Smooth muscle cell of the brain vasculature (primary cell): ENCODE measurements around the gene PREX1.
"Not testable (repeated sequence)": the region's sequence is repeated elsewhere in the genome, so short reads cannot be mapped to it uniquely, and the experiment has no call there.

ENCODE experiments used
- DNase-seq: peaks from one replicate; pipeline ENCODE4 v3.0.0-alpha.2; 2012; ENCODE audit warnings: low read depth, low spot score

PREX1 gene

DNA sequence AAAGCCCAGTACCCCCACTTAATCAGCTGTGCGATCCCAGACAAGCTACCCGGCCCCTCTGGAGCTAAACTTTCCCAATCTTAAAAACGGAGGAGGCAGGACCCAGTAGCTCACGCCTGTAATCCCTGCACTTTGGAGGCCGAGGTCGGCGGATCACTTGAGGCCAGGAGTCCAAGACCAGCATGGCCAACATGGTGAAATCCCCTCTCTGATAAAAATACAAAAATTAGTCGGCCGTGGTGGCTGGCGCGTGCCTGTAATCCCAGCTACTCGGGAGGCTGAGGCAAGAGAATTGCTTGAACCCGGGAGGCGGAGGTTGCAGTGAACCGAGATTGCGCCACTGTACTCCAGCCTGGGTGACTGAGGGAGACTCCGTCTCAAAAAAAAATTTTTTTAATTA is 1.3 kb downstream of the PREX1 start:
- DNase-seq: not testable (repeated sequence)

DNA sequence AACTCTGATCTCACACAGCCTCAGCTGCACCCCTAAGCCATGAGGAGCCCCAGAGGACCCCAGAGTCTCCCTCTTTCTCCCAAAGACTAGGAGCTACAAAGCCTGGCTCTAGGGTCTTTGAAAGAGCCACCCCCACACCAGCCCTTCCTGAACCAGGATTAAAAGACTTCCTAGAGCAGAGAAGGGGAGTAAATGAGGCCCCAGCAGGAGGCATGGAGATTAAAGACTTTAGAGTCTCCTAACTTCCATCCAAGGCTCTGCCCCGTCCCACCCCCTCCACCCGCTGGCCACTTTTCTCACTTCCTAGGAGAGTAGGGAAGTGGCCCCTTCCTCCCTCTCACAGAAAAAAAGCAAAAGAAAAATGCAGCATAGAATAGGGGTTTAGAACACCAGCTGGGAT is 1.7 kb downstream of the PREX1 start:
- DNase-seq: no peak

DNA sequence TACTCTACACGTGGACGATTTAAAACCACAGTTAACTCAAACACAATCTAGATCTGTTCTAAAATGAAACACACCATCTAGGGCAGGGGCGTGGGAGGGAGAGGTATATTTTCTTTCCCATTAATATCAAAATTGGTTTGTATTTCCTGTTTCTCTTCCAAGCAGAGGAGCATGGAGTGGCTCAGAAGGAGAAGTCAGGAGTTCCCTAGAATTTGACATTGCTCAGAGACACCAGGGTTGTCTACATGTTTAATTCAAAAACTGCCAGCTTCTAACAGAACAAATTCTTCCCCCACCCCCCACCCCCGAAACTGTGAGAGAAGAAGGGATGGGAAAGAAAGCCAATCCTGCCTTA is 2.3 kb downstream of the PREX1 start:
- no peak for DNase-seq

DNA sequence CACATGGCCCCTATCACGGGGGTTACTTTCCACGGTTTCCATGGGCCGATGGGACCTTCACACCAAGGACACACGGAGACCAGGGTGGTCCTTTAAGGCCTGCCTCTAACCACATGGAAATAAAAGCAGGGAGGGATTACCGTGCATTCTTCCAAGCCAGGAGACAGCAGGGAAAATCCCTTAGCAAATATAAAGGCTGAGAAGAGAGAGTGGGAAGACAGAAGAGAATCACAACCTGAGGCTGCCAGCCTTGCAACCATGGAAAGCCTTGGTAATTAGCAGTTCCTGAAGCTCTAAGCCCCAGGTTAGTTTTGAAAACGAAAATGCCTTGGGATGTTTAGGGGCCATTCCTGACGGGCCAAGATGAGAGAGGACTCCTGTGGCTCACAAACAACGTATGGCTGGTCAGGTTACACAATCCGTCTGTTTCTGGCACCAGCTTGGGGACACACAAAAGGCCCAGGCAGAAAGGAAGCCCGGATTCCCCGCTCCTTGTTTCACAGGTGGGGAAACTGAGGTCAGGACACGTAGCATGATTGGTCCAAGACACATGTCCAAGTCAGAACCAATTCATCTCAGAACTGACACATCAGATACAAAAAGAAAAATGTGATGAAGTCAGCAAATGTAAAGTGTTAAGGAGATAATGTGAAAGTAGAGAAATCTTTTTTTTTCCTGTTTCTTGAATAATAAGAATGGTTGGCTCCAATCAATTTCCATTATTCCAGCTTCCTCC is 2.8 kb downstream of the PREX1 start:
- DNase-seq: no peak

DNA sequence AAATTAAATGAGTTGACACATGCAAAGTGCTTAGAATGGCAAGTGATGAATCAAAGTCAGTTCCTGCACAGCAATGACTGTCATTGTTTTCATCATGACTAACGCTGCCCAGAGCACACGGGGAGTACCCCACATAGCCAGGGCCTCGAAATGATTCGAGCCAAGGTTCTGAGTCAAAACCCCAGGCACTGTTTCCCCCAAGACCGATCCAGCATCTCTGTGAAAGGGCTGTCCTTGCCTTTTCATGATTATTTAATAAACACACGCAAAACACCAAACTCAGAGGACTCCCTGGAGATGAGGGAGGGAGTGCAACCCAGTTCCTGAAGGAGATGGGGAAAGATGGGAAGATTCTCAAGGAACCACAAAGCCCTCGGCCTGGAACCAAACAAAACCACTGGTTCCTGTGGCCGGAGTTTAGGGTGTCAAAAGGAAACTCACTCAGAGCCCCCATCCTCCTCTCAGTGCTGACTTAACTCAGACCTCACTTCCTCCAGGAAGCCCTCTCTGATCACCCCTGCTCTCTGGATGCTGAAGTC is 3.8 kb downstream of the PREX1 start:
- no peak for DNase-seq

DNA sequence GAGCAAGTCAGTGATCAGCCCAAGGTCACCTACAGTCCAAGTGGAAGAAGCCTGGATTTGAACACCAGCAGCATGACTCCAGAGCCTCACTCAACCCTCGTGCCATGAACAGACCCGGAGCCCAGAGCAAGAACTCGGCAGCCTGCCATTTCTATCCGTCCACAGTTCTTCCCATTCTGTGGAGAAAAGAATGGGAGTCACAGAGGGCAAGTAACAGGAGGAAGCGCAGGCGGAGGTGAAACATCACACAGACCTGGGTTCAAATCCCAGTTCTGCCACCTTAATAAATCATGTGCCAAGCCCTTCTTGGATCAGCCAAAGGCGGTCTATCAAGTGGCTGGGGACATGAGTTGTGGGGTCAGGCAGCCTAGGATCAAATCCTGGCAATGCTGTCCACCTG is 4.3 kb downstream of the PREX1 start:
- DNase-seq: no peak

DNA sequence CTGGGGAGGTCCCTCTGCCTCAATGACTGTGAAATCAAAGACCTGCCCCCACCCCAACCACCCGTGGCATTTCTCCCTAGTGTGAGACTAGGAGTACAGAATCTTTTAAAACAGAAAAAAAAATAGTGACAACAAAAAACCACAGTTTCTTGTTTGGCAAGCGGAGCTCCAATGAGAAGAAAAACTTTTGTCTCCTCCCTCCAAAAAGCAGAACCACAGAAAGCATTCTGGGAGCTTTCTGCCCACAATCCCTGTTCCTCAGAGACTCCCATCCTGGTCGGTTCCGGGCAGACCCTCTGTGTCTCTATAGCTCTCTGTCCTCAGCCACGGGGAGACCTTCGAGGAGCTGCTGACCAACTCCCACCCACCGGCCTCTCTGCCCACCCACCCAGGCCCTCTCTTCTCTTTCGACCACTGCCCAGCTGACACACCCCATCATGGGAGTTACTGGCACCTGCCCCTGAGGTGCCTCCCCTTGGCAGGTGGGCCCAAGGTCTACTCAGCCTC is 4.9 kb downstream of the PREX1 start:
- DNase-seq: no peak

DNA sequence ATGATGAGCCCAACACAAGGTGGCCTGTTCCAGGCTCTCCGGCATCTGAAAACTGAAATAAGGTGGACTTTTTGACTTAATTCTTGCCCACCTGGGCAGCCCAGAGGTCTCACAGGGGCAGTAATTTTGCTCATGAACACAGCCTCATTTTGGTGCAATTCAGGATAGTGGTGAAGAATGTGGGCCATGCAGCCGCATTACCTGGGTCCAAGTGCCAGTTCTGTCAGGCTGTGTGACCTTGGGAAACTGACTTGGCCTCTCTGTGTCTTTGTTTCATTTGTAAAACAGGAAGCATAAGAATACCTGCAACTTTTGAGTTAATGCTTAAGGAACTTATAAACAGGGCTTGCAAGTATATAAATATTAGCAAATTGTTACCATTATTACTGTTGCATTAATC is 5.6 kb downstream of the PREX1 start:
- DNase-seq: no peak

DNA sequence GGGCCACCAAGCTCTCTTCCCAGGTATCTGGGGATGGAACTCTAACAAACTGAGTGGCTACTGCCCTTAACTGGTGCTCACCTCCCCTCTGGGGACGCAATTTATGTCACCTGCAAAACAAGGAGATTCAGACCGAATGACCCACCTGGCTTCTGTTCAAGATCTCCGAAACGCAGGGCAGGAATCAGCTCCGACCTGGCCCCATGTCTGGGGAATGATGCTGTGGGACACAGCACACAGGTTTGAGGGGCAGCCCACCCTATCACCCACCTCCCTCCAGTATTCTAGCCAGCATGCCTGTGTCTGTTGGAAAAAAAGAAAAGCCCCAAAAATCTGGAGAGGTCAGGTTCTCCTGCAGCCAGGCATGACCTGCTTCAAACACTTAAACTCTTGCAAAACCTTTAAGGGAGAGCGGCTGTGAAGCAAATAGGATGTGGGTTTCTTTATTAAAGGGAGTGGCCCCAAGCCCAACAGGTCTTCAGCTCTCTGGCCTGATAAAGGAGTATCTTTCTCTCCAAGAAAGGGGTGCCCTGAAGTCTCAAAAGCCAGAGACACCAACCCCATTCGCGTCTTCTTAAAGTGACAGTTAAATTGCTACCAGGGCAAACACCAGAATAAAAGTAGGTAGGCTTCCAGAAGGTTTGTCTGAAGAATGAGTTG is 6.4 kb downstream of the PREX1 start:
- no peak for DNase-seq

DNA sequence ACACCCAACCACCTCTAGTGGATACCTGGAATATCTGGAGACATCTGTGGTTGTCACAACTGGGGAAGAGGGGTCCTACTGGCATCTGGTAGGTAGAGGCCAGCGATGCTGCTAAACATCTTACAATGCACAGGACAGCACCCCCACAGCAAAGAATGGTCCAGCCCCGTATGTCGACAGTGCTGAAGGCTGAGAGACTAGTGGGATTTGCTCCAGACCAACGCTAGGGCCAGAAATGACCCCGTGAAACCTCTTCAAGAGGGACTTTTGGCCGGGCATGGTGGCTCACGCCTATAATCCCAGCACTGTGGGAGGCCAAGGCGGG is 7.2 kb downstream of the PREX1 start:
- no peak for DNase-seq

DNA sequence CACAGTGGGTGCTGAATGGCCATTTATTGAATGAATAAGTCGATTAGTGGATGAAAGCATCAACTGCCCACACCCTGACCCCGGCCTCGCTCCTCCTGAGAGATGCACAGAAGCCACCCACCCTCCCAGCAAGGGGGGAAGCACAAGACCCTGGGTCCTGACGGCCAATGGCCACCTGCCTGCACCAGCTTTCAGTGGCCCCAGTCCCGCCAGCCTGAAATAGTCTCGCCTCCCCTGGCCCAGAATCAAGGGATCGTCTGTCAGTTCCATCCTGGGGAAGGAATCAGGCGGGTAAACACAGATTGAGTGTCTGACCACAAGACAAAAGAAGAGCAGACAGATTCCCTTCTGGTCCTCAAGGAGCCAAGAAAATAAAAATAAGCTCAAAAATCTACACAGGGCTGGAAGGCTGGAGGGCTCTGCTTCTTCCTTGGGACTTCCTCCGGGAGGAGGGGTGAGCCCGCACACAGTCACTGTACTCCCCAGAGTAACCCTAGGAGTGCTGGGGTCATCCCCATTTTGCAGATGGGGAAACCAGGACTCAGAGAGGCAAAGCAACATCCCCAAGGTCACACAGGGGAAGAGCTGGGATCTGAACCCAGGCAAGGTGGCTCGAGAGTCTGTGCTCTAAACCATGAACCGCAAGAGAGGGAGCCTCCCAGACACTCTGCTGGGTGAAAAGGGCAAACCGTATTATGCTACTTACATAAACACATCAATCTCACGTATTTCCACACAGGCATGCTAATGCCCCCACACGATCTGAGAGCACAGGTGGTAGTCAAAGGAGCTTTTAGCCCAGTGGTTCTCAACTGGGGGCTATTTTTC is 7.8 kb downstream of the PREX1 start:
- no peak for DNase-seq

DNA sequence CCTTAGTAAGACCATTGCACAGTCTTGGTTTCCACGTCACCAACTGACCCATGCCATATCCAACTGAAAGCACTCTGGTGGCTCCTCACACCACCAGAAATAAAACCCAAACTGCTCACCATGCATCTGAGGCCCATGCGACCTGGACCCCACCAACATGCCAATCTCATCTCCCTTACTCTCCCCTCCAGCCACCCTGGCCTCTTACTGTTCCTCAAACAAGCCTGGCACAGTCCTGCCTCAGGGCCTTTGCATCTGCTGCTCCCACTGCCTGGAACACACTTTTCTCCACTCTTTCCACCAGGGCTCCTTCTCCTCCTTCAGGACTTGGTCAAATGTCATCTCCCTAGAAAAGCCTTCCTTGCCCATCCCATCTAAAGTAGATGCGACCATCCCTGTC is 8.7 kb downstream of the PREX1 start:
- no peak for DNase-seq

DNA sequence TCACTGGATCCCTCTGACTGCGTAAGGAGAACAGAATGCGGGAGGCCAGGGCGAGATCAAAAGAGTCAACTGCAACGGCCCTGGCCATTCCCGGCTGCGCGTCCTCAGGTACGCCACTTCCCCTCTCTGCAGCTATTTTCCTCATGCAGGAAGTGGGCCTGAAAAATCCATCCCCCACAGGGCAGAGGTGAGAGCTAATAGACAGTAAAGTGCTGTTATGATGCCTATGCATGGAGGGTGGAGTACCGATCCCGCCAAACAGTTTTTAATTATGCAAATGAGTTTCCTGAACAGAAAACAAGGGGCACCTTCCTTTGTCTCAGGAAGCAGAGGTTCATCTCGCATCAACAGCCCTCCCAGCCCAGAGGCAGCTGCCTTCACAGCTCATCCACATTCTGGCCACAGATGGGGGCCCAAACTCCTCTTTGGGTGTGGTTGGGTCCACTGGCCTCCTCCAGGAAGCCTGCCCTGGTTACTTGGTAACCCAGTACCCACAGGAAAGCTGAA is 9.3 kb downstream of the PREX1 start:
- DNase-seq: no peak

DNA sequence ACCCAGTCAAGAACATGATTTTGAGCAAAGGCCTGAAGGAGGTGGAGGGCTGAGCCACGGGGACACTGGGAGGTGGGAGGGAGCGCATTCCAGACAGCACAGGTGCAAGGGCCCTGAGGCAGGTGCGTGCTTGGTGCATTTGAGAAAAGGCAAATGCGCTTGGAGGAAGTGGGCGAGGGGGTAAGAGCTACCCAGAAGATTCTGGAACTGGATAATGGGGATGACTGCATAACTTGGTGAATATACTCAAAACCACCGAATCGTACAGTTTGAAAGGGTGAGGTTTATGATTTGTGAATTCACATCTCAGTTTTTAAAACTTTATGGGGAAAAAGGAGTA is 9.8 kb downstream of the PREX1 start:
- no peak for DNase-seq

DNA sequence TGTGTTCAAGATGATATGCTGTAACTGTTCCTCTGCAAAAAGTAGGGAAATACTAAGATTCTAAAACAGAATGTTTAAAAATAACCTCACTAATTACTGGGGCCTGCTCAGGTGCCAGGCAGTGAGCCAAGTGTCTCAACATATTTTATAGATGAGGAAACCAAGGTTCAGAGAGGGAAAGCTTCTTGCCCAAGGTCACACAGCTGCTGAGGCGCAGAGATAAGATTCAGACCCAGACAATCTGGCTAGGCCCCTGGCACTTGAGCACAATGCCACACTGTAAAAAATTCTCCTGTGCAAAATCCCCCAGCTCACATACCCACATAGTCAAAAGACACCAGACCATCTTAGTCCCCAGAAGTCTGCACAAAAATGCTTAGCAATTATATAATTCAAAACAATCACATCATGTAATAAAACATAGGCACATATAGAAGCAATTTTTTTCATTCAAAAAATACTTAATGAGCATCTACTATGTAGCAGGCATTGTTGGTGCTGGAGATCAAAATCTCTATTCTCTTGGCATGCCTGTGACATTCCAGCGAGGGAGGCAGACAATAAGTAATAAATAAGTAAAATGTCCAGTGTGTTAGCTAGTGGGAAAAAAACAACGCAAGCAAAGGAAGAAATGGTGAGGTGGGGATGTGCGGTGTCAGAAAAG is 10.3 kb downstream of the PREX1 start:
- DNase-seq: no peak

DNA sequence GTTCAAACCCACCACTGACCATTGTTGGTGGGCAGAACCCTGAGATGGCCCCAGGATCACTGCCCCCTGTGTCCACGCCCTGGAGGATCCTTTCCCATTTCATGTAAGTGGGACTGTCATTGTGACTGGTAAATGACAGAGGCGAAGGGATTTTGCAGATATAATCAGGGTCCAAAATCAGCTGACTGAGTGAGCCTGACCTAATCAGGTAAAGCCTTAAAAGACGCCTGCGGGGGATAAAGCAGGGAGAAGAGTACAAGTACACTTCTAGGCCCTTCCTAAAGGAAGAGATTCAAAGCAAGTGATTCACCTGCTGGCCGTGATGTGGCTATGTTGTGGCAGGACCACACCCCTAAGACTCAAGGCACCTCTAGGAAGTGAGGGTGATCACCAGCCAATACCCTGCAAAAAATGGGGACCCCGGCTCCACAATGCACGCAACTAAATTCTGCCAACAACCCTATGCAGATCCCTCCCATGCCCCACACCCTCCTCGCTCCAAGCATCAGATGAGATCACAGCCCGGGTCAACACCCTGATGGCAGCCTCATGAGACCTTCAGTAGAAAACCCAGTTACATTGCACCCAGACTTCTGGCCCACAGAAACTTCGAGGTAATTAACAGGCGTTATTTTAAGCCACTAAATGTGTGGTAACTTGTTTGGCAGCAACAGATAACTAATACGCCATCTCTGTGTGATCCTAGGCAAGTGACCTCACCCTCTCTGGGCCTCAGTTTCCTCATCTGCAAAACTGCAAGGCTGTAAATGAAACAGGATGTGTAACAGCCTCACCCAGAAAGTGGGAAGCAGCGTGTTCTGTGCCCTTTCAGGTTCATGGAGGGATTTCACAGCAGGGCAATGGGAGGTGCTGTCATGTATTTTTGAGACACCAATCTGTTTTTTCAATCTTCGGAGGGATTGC is 11.3 kb downstream of the PREX1 start:
- no peak for DNase-seq

DNA sequence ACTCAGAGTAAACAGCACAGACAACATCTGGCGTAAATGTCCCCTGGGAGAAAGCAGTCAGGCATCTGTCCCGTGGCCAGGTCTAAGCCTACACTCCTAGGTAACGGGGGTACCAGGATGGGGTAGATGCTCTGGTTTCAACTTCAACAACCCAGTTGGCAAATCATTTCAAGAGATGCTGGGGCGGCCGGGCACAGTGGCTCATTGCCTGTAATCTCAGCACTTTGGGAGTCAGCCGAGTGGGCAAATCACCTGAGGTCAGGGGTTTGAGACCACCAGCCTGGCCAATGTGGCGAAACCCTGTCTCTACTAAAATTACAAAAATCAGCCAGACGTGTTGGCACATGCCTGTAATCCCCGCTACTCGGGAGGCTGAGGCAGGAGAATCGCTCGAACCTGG is 12.3 kb downstream of the PREX1 start:
- no peak for DNase-seq

DNA sequence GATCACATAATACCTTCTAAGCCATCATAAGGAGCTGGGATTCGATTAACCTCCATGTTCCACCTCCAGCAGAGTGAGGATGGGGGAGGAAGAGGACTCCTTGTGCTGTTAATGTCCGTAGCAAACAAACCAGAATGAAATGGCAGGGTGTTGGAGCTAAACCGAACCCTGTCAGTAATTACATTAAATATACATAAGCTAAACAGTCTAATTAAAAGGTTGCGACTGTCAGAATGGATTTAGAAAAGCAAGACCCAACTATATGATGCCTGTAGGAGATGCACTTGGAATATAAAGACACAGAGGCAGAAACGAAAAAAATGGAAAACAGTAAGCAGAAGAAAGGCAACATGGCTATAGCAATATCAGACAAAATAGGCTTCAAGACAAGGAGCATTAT is 13.2 kb downstream of the PREX1 start:
- DNase-seq: no peak

DNA sequence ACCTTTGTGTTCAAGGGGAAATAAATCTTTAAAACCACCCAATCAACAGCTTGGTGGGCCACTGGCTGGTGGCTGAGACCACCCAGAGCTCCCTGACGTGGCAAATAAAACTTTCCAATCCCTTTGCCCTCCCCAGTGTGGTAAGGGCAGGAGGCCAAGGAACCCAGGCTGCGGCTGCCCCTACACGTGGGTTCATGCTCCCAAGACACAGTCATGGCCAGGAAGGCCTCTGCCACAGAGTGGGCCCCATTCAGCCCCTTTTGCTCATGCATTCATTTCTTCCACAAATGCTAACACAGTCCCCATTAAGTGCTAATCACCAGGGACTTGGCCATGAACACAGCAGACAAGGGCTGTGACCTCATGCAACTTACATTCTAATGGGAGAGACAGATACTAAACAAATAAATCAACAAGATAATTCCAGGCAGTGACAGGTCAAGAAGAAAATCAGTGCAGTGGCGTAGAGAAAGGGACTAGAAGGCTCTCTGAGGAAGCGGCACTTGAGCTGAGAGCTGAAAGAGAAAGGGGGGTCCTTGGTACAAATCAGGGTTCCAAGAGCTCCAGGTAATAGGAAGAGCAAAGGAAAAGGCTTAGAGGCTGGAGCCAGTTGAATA is 13.8 kb downstream of the PREX1 start:
- DNase-seq: no peak

DNA sequence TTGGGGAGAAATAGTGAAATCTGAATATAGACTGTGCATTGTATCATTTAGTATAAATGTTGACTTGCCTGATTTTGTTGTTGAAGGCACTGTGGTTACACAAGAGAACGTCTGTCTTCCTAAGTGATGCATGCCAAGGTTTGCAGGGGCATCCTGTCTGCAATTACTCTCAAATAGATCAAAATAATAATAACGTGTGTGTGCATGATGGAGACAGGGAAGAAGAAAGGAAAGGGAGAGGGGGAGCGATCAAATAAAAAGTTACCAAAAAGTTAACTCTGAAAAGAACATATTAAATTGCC is 14.4 kb downstream of the PREX1 start:
- no peak for DNase-seq
